ENCODE results near the gene NGRN.
"Not testable (repeated sequence)": the region's sequence is repeated elsewhere in the genome, so short reads cannot be mapped to it uniquely, and the experiment has no call there.

DNA sequence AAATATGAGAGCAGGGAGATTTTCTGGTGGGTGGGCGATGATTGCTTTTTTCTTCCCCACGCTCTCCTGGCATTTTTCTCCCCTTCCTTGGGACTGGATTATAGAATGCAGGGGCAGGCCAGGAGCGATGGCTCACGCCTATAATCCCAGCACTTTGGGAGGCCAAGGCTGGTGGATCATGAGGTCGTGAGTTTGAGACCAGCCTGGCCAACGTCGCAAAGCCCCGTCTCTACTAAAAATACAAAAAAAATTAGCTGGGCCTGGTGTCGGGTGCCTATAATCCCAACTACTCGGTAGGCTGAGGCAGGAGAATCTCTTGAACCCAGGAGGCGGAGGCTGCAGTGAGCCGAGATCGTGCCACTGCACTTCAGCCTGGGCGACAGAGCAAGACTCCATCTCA is 39.9 kb downstream of the NGRN start:
- not testable (repeated sequence) for TF ChIP-seq EZH2 (IDR thresholded peaks at IDR 0.05; ENCODE audit: insufficient read depth, poor library complexity, severe bottlenecking); EZH2phosphoT487 (IDR thresholded peaks at IDR 0.05; ENCODE audit: insufficient read depth, low read depth)
